NCI-H345 (cell line): Measurements from ENCODE around the gene PDXK.
"Not testable (repeated sequence)": the region's sequence is repeated elsewhere in the genome, so short reads cannot be mapped to it uniquely, and the experiment has no call there.

Source experiments
- DNase-seq: peaks from one replicate; lab custom pipeline; 2025; lab: John Stamatoyannopoulos, UW

The PDXK gene

GRCh38 chr21:43697758-43698643 is 20.9 kb upstream of the PDXK start:
- no peak for DNase-seq

GRCh38 chr21:43699492-43699777 is 19.5 kb upstream of the PDXK start:
- not testable (repeated sequence) for DNase-seq

GRCh38 chr21:43699933-43700599 is 18.9 kb upstream of the PDXK start:
- no peak for DNase-seq

- DNase-seq = no peak
These were observed 16.8 kb upstream of the PDXK start for GRCh38 chr21:43701936-43702784.

GRCh38 chr21:43702785-43703034 is 16.2 kb upstream of the PDXK start:
- DNase-seq = no peak

- no peak for DNase-seq
These were observed 15.7 kb upstream of the PDXK start for GRCh38 chr21:43703035-43703880.

GRCh38 chr21:43707462-43707861 is 11.5 kb upstream of the PDXK start:
- DNase-seq = no peak

- DNase-seq = no peak
These were observed 10.1 kb upstream of the PDXK start for GRCh38 chr21:43708745-43709381.

- DNase-seq = peak; percentile 73
These were observed 6.5 kb upstream of the PDXK start for GRCh38 chr21:43712268-43712942.

GRCh38 chr21:43713123-43713522 is 5.8 kb upstream of the PDXK start:
- not testable (repeated sequence) for DNase-seq

- no peak for DNase-seq
These were observed 2.4 kb upstream of the PDXK start for GRCh38 chr21:43716376-43717165.

GRCh38 chr21:43717166-43717853 is 1.6 kb upstream of the PDXK start:
- no peak for DNase-seq

- no peak for DNase-seq
These were observed 710 bp upstream of the PDXK start for GRCh38 chr21:43717967-43718871.

GRCh38 chr21:43719748-43720538 is 1.0 kb downstream of the PDXK start:
- DNase-seq = peak; percentile 28

- DNase-seq = no peak
These were observed 1.7 kb downstream of the PDXK start for GRCh38 chr21:43720539-43721166.

GRCh38 chr21:43721206-43721605 is 2.3 kb downstream of the PDXK start:
- no peak for DNase-seq

GRCh38 chr21:43721939-43722338 is 3.0 kb downstream of the PDXK start:
- no peak for DNase-seq
